Caco-2 (cell line): ENCODE results near the gene SRXN1. TPM values are rescaled to one million over a fixed set of nuclear protein-coding genes. Genes with fewer than 3 reads are reported as not detected.

Experiments used
- BruUV-seq: library from RNA; stranded (reverse); fragments of 400-500 nt; replicated peaks from 2 replicates; lab custom pipeline; 2021; lab: Mats Ljungman, UMichigan
- CTCF ChIA-PET: fragments of 300-600 bp; sonication (Branson Sonifier 250); formaldehyde crosslinking; loops from one replicate; lab custom pipeline; 2022; ENCODE audit warnings: antibody characterized with exemption; lab: Charles Lee
- POLR2A ChIA-PET: fragments of 300-600 bp; sonication (Branson Sonifier 250); formaldehyde crosslinking; loops from one replicate; lab custom pipeline; 2022; ENCODE audit warnings: antibody characterized with exemption; lab: Charles Lee
- DNase-seq, 2 experiments: peaks; one replicate each; pipeline versions ENCODE4 v3.0.0 to v3.0.0-alpha.2; 2020 to 2022
- H3K27me3 ChIP-seq: replicated peaks from 2 replicates; pipeline ENCODE4 v1.6.0; 2011; ENCODE audit warnings: low read length; ENCODE audit not compliant: control insufficient read depth, insufficient read depth
- H3K36me3 ChIP-seq: 2 replicates; pipeline ENCODE4 v1.5.1; 2011; ENCODE audit warnings: low read length; ENCODE audit not compliant: control insufficient read depth, insufficient read depth
- H3K4me1 ChIP-seq: fragments of 250-450 bp; sonication (Bioruptor Pico); 2 replicates; pipeline ENCODE4 v1.5.1; 2020; ENCODE audit warnings: mild to moderate bottlenecking
- H3K4me3 ChIP-seq: 2 replicates; pipeline ENCODE4 v1.5.1; 2011; ENCODE audit warnings: low read depth, mild to moderate bottlenecking, control low read depth, low read length
- H3K9me3 ChIP-seq: fragments of 250-450 bp; sonication (Bioruptor Pico); 2 replicates; pipeline ENCODE4 v1.5.1; 2020; ENCODE audit warnings: mild to moderate bottlenecking, moderate library complexity
- H3K27ac Mint-ChIP-seq: one replicate; pipeline ENCODE4 v1.8.0; 2022; ENCODE audit warnings: mixed read lengths; ENCODE audit not compliant: unreplicated experiment
- H3K27me3 Mint-ChIP-seq: one replicate; pipeline ENCODE4 v1.8.0; 2022; ENCODE audit warnings: mixed read lengths; ENCODE audit not compliant: insufficient read depth, unreplicated experiment
- H3K36me3 Mint-ChIP-seq: one replicate; pipeline ENCODE4 v1.8.0; 2022; ENCODE audit warnings: mild to moderate bottlenecking, mixed read lengths; ENCODE audit not compliant: insufficient read depth, unreplicated experiment
- H3K4me1 Mint-ChIP-seq: one replicate; pipeline ENCODE4 v1.8.0; 2022; ENCODE audit warnings: low read depth, mixed read lengths; ENCODE audit not compliant: unreplicated experiment
- H3K4me3 Mint-ChIP-seq: one replicate; pipeline ENCODE4 v1.8.0; 2022; ENCODE audit warnings: mild to moderate bottlenecking, moderate library complexity, mixed read lengths; ENCODE audit not compliant: unreplicated experiment
- H3K9me3 Mint-ChIP-seq: one replicate; pipeline ENCODE4 v1.8.0; 2022; ENCODE audit warnings: mixed read lengths; ENCODE audit not compliant: unreplicated experiment
- CTCF ChIP-seq, 2 experiments: fragments of 200-600 bp in 1 of 2; IDR thresholded peaks; 1 replicate in 1 of 2; 2 replicates in 1 of 2; pipeline versions ENCODE4 v1.5.1 to v1.8.0; 2011 to 2022; ENCODE audit warnings: antibody characterized with exemption in 1 of 2, control low read depth in 1 of 2, inconsistent platforms in 1 of 2, low read depth in 1 of 2, low read length in 1 of 2, mild to moderate bottlenecking in 1 of 2, moderate library complexity in 1 of 2; ENCODE audit not compliant: insufficient read depth in 1 of 2, severe bottlenecking in 1 of 2, unreplicated experiment in 1 of 2
- intact Hi-C: fragments of 100-400 bp; cut with micrococcal nuclease; formaldehyde crosslinking; loops from one replicate; pipeline ENCODE4 v1.10.0; 2022; ENCODE audit not compliant: unreplicated experiment
- total RNA-seq: library from RNA; stranded (reverse); gene quantifications from 2 replicates; pipeline ENCODE4 v1.2.3, GENCODE V29; 2022

Gene SRXN1
- total RNA-seq, 1 experiment from 2014 or later, result 33.7 TPM

- Mint-ChIP-seq H3K27me3 (no peaks in the 10 kb centered on the region), H3K36me3 (no peaks in the 10 kb centered on the region), H3K9me3 (no peaks in the 10 kb centered on the region), H3K4me1 (peaks cover 6% of the 10 kb centered on the region), H3K27ac (no peak overlapping the region), H3K4me3 (no peak overlapping the region)
- DNase-seq, result no peak
- ChIA-PET CTCF (no interaction called here), POLR2A (no interaction called here)
- intact Hi-C loops, result no loop called here
- TF ChIP-seq CTCF (IDR thresholded peaks at IDR 0.05; ENCODE audit: insufficient read depth in 1 of 2, low read depth in 1 of 2, low read length in 1 of 2, severe bottlenecking in 1 of 2, unreplicated experiment in 1 of 2), result no peak
- H3K27me3 ChIP-seq, result no peaks in the 10 kb centered on the region
- no TSS peak for BruUV-seq
- no peaks in the 10 kb centered on the region for H3K9me3 ChIP-seq
- H3K36me3 ChIP-seq, result no peaks in the 10 kb centered on the region
- peaks cover 8% of the 10 kb centered on the region for H3K4me1 ChIP-seq
- no peak overlapping the region for H3K4me3 ChIP-seq
Measured at GRCh38 chr20:609371-609964, 43.5 kb downstream of the SRXN1 start.

- H3K27me3 ChIP-seq, result no peaks in the 10 kb centered on the region
- ChIA-PET POLR2A (no interaction called here), CTCF (no interaction called here)
- intact Hi-C loops, result no loop called here
- no peaks in the 10 kb centered on the region for H3K36me3 Mint-ChIP-seq
- peaks cover 8% of the 10 kb centered on the region for H3K4me1 ChIP-seq
- BruUV-seq, result no TSS peak
- H3K4me3 ChIP-seq, result no peak overlapping the region
- H3K4me3 Mint-ChIP-seq, result no peak overlapping the region
- no peaks in the 10 kb centered on the region for H3K27me3 Mint-ChIP-seq
- no peaks in the 10 kb centered on the region for H3K9me3 Mint-ChIP-seq
- no peak for DNase-seq
- H3K27ac Mint-ChIP-seq, result no peak overlapping the region
- no peaks in the 10 kb centered on the region for H3K36me3 ChIP-seq
- no peak for TF ChIP-seq CTCF (IDR thresholded peaks at IDR 0.05; ENCODE audit: insufficient read depth in 1 of 2, low read depth in 1 of 2, low read length in 1 of 2, severe bottlenecking in 1 of 2, unreplicated experiment in 1 of 2)
- peaks cover 6% of the 10 kb centered on the region for H3K4me1 Mint-ChIP-seq
- no peaks in the 10 kb centered on the region for H3K9me3 ChIP-seq
Measured at GRCh38 chr20:608970-609369, 44.0 kb downstream of the SRXN1 start.

GRCh38 chr20:607476-607875 is 45.5 kb downstream of the SRXN1 start:
- no peak for DNase-seq
- H3K4me1 ChIP-seq, result peaks cover 8% of the 10 kb centered on the region
- H3K36me3 ChIP-seq, result no peaks in the 10 kb centered on the region
- H3K4me3 Mint-ChIP-seq, result no peak overlapping the region
- no peaks in the 10 kb centered on the region for H3K36me3 Mint-ChIP-seq
- ChIA-PET CTCF (no interaction called here), POLR2A (no interaction called here)
- intact Hi-C loops, result no loop called here
- no peaks in the 10 kb centered on the region for H3K9me3 ChIP-seq
- H3K9me3 Mint-ChIP-seq, result no peaks in the 10 kb centered on the region
- no TSS peak for BruUV-seq
- H3K4me1 Mint-ChIP-seq, result peaks cover 2% of the 10 kb centered on the region
- H3K27me3 Mint-ChIP-seq, result no peaks in the 10 kb centered on the region
- no peak overlapping the region for H3K27ac Mint-ChIP-seq
- no peak for TF ChIP-seq CTCF (IDR thresholded peaks at IDR 0.05; ENCODE audit: insufficient read depth in 1 of 2, low read depth in 1 of 2, low read length in 1 of 2, severe bottlenecking in 1 of 2, unreplicated experiment in 1 of 2)
- H3K4me3 ChIP-seq, result no peak overlapping the region
- no peaks in the 10 kb centered on the region for H3K27me3 ChIP-seq
